ENCODE data around the gene SLC47A2. TPM values are rescaled to one million over a fixed set of nuclear protein-coding genes. Genes with fewer than 3 reads are reported as not detected.

The SLC47A2 gene
- total RNA-seq, 6 donors from 2014 or later = 0.09 TPM; not detected in 5

DNA sequence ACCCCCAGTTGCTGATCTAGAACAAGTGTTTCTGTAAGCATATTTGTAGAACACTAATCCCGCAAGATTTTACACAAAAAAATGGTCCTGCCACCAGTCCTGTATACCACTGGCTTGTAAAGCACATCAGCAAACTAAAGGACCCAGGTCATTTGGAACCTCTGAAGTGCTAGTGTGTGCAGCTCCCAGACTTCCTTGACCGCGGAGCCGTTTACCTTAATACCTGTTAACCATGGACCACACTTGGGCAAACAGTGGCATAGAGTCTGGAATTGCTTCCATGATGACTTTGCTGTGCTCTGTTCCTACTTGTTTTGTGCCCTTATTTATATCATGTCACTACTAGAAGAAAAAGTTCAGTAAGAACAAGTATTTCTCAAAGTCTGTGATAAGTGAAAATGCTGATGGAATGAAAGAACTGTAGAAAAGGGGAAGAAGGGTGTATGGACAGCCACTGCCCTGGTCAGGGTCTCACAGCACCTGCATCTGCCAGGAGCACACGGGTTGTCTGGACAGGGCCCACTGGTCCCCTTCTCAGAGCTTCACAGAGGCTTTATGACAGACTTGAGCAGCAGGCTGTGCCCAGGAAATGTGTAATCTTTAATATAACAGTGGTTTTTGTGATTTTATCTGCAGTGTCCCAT, 38.5 kb downstream of the SLC47A2 start:
- TF ChIP-seq POLR2A (IDR thresholded peaks at IDR 0.05) = no peak
- DNase-seq = no peak
- Histone ChIP-seq H3K27me3 (no peaks in the 10 kb centered on the region), H3K4me1 (peaks cover 0 to 9% (median 3%) of the 10 kb centered on the region in 4 donors), H3K36me3 (peaks cover 0 to 42% (median 4%) of the 10 kb centered on the region in 4 donors), H3K9me3 (no peaks in the 10 kb centered on the region), H3K27ac (peak overlapping the region in 1 of 4 donors; percentile 43), H3K4me3 (no peak overlapping the region)
- 90 to 98% methylated on average over 2 to 5 of the region's 5 CpGs for WGBS, 2 donors
- no peak for ATAC-seq (ENCODE audit: low FRiP score in 2 of 2)

DNA sequence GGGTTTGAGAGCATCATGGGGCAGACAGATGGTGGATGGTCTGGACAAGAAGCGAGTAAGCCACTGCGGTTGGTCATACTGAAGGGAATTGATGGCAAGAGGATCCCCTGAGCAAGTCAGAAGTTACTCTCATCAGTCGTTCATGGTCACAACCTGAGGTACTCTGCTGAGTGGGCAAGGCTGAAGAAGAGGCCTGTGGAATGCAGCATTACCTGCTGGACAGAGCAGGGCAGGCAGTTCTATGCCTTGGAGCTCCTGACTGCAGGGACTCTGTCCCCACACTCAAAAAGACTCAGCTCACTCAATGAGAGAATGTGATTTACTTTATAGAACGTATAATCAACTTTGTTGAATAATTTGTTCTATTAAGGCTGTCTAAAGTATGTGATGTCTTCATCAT, 39.5 kb downstream of the SLC47A2 start:
- WGBS, 2 donors = 84 to 91% methylated on average over 4 of the region's 4 CpGs
- Histone ChIP-seq H3K4me1 (peaks cover 0 to 19% (median 12%) of the 10 kb centered on the region in 4 donors), H3K27ac (no peak overlapping the region), H3K27me3 (no peaks in the 10 kb centered on the region), H3K4me3 (no peak overlapping the region), H3K36me3 (peaks cover 0 to 51% (median 5%) of the 10 kb centered on the region in 4 donors), H3K9me3 (no peaks in the 10 kb centered on the region)
- ATAC-seq (ENCODE audit: low FRiP score in 2 of 2) (peak in 1 of 2 donors; percentile 75), DNase-seq (peak in 1 of 2 donors; percentile 68)
- peak in 1 of 2 donors; percentile 11 for TF ChIP-seq POLR2AphosphoS5 (IDR thresholded peaks at IDR 0.05)
- no peak for TF ChIP-seq EP300 (IDR thresholded peaks at IDR 0.05)
- TF ChIP-seq POLR2A (IDR thresholded peaks at IDR 0.05) = no peak
- TF ChIP-seq, protein P1, sequence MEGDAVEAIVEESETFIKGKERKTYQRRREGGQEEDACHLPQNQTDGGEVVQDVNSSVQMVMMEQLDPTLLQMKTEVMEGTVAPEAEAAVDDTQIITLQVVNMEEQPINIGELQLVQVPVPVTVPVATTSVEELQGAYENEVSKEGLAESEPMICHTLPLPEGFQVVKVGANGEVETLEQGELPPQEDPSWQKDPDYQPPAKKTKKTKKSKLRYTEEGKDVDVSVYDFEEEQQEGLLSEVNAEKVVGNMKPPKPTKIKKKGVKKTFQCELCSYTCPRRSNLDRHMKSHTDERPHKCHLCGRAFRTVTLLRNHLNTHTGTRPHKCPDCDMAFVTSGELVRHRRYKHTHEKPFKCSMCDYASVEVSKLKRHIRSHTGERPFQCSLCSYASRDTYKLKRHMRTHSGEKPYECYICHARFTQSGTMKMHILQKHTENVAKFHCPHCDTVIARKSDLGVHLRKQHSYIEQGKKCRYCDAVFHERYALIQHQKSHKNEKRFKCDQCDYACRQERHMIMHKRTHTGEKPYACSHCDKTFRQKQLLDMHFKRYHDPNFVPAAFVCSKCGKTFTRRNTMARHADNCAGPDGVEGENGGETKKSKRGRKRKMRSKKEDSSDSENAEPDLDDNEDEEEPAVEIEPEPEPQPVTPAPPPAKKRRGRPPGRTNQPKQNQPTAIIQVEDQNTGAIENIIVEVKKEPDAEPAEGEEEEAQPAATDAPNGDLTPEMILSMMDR (IDR thresholded peaks at IDR 0.05) = peak in 1 of 6 experiments; percentile 18

- TF ChIP-seq EP300 (IDR thresholded peaks at IDR 0.05) = peak in 3 of 4 donors; percentile 21 to 28 (median 24)
- TF ChIP-seq POLR2A (IDR thresholded peaks at IDR 0.05) = no peak
- no peak for TF ChIP-seq POLR2AphosphoS5 (IDR thresholded peaks at IDR 0.05)
- TF ChIP-seq, protein P1 (IDR thresholded peaks at IDR 0.05) = no peak
- ATAC-seq (ENCODE audit: low FRiP score in 2 of 2) (peak; percentile 38 to 72), DNase-seq (peak in 1 of 2 donors; percentile 63)
- H3K4me1 ChIP-seq = peaks cover 4 to 26% (median 18%) of the 10 kb centered on the region in 4 donors
- H3K4me3 ChIP-seq = no peak overlapping the region
- H3K9me3 ChIP-seq = no peaks in the 10 kb centered on the region
- WGBS, 2 donors = 56 to 66% methylated on average over 3 of the region's 3 CpGs
- peaks cover 0 to 59% (median 7%) of the 10 kb centered on the region in 4 donors for H3K36me3 ChIP-seq
- peak overlapping the region in 2 of 4 donors; percentile 5 to 67 for H3K27ac ChIP-seq
- no peaks in the 10 kb centered on the region for H3K27me3 ChIP-seq
Observed at GRCh38 chr17:19673623-19674022, 42.8 kb downstream of the SLC47A2 start.

GRCh38 chr17:19672009-19672750, 44.2 kb downstream of the SLC47A2 start:
- Histone ChIP-seq H3K4me3 (no peak overlapping the region), H3K27ac (peak overlapping the region; percentile 31 to 67 (median 45)), H3K36me3 (peaks cover 0 to 60% (median 7%) of the 10 kb centered on the region in 4 donors), H3K27me3 (no peaks in the 10 kb centered on the region), H3K9me3 (no peaks in the 10 kb centered on the region), H3K4me1 (peaks cover 4 to 26% (median 18%) of the 10 kb centered on the region in 4 donors)
- DNase-seq (peak in 1 of 2 donors; percentile 68), ATAC-seq (ENCODE audit: low FRiP score in 2 of 2) (peak in 1 of 2 donors; percentile 79)
- TF ChIP-seq EP300 (IDR thresholded peaks at IDR 0.05) (no peak), POLR2AphosphoS5 (IDR thresholded peaks at IDR 0.05) (no peak)
- TF ChIP-seq, protein P1 (IDR thresholded peaks at IDR 0.05) = peak in 1 of 6 experiments; percentile 15
- 51 to 53% methylated on average over 5 of the region's 5 CpGs for WGBS, 2 donors

DNA sequence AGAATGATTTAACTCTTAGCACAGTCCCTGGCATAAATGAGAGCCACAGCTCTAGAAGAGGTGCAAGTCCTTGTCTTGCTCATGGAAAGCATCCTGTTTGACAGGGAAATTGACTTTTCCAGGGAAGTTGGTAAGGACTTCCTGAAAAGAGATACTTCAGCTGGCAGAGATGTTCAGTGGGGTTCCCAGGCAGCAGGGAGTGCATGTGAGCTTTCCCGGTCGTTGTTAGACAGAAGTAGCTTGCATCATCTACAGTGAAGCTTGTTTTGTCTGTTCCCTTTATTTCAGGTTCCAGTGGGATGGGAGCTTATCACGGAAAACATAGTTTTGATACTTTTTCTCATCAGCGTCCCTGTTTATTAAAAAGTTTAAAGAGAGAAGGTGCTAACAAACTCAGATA, 45.0 kb downstream of the SLC47A2 start:
- DNase-seq = no peak
- Histone ChIP-seq H3K27ac (peak overlapping the region in 3 of 4 donors; percentile 31 to 55 (median 39)), H3K9me3 (no peaks in the 10 kb centered on the region), H3K4me3 (no peak overlapping the region), H3K4me1 (peaks cover 4 to 26% (median 18%) of the 10 kb centered on the region in 4 donors), H3K27me3 (no peaks in the 10 kb centered on the region), H3K36me3 (peaks cover 0 to 57% (median 7%) of the 10 kb centered on the region in 4 donors)
- TF ChIP-seq, protein P1 (IDR thresholded peaks at IDR 0.05) = no peak
- TF ChIP-seq EP300 (IDR thresholded peaks at IDR 0.05) (no peak), POLR2A (IDR thresholded peaks at IDR 0.05) (no peak), POLR2AphosphoS5 (IDR thresholded peaks at IDR 0.05) (no peak)
- ATAC-seq (ENCODE audit: low FRiP score in 2 of 2) = peak in 1 of 2 donors; percentile 30
- WGBS, 2 donors = 67 to 71% methylated on average over 4 of the region's 4 CpGs
